ENCODE results near the gene ALPL. TPM values are rescaled to one million over a fixed set of nuclear protein-coding genes. Genes with fewer than 3 reads are reported as not detected.

Gene ALPL
- total RNA-seq, 2 donors from 2014 or later, result 1.6 to 1.7 TPM

GRCh38 chr1:21521717-21522060, 12.5 kb downstream of the ALPL start:
- no peaks in the 10 kb centered on the region for H3K4me1 ChIP-seq
- intact Hi-C loops (cut with DNase I), result no loop called here
- no peak overlapping the region for H3K27ac ChIP-seq
- TF ChIP-seq, protein P1, sequence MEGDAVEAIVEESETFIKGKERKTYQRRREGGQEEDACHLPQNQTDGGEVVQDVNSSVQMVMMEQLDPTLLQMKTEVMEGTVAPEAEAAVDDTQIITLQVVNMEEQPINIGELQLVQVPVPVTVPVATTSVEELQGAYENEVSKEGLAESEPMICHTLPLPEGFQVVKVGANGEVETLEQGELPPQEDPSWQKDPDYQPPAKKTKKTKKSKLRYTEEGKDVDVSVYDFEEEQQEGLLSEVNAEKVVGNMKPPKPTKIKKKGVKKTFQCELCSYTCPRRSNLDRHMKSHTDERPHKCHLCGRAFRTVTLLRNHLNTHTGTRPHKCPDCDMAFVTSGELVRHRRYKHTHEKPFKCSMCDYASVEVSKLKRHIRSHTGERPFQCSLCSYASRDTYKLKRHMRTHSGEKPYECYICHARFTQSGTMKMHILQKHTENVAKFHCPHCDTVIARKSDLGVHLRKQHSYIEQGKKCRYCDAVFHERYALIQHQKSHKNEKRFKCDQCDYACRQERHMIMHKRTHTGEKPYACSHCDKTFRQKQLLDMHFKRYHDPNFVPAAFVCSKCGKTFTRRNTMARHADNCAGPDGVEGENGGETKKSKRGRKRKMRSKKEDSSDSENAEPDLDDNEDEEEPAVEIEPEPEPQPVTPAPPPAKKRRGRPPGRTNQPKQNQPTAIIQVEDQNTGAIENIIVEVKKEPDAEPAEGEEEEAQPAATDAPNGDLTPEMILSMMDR (IDR thresholded peaks at IDR 0.05), result no peak
- H3K9me3 ChIP-seq, result no peaks in the 10 kb centered on the region
- H3K9ac ChIP-seq (ENCODE audit: low read depth in 2 of 2, low read length in 2 of 2), result no peak overlapping the region
- no peaks in the 10 kb centered on the region for H3K27me3 ChIP-seq
- H3K4me3 ChIP-seq, result no peak overlapping the region
- no peak for DNase-seq
- no peaks in the 10 kb centered on the region for H3K36me3 ChIP-seq

DNA sequence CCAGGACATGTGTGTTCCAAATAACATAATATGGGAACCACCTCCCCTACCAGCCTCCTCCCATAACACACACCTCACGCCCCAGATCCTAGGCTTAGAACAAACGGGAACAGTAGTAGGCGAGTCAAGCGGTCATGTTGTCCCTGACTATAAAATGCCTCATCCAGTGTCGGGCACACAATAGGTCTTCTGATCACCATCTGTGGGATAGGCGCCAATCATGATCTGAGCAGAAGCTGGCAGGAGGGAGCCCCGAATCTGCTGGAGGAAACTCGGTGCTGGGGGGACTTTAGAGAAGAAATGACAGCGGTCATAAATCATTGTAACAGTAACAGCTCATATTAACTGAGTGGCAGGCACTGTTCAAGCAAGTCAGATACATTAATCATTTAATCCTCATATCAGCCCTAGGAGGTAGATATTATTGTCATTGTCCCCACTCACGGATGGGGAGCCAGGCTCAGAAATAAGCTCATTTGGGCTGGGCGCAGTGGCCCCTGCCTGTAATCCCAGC, 13.4 kb downstream of the ALPL start:
- TF ChIP-seq, protein P1 (IDR thresholded peaks at IDR 0.05), result no peak
- no peaks in the 10 kb centered on the region for H3K4me1 ChIP-seq
- H3K4me3 ChIP-seq, result no peak overlapping the region
- intact Hi-C loops (cut with DNase I), result no loop called here
- no peak overlapping the region for H3K27ac ChIP-seq
- no peak for DNase-seq
- H3K9me3 ChIP-seq, result no peaks in the 10 kb centered on the region
- no peaks in the 10 kb centered on the region for H3K27me3 ChIP-seq
- no peaks in the 10 kb centered on the region for H3K36me3 ChIP-seq
- H3K9ac ChIP-seq (ENCODE audit: low read depth in 2 of 2, low read length in 2 of 2), result no peak overlapping the region

DNA sequence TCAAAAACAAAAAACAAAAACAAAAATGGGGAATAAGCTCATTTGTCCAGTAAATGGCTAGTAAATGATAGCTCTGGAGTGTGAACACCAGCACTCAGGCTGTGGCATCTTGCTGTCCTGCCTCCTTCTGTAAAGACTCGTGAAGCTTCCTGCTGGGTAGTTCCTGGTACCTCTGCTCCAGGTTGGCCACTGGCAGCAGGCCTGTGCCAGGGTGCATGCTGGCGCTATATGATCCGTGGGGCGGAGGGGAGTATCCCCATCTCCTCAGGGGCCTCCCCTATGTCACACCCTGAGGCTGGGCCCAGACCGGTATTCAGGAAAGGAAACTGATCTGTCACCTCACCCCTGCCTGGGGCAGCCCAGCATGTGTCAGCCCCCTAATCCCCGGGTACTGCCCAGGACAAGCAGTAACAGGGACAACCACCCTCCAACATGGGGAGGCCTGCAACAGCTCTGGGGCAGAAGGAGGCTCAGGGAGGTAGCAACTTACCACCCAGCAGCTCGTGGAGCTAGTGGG, 14.1 kb downstream of the ALPL start:
- H3K9me3 ChIP-seq, result no peaks in the 10 kb centered on the region
- DNase-seq, result no peak
- H3K36me3 ChIP-seq, result no peaks in the 10 kb centered on the region
- TF ChIP-seq, protein P1 (IDR thresholded peaks at IDR 0.05), result no peak
- no peak overlapping the region for H3K27ac ChIP-seq
- intact Hi-C loops (cut with DNase I), result no loop called here
- no peak overlapping the region for H3K9ac ChIP-seq (ENCODE audit: low read depth in 2 of 2, low read length in 2 of 2)
- no peak overlapping the region for H3K4me3 ChIP-seq
- no peaks in the 10 kb centered on the region for H3K27me3 ChIP-seq
- H3K4me1 ChIP-seq, result no peaks in the 10 kb centered on the region

- no peaks in the 10 kb centered on the region for H3K4me1 ChIP-seq
- H3K9ac ChIP-seq (ENCODE audit: low read depth in 2 of 2, low read length in 2 of 2), result no peak overlapping the region
- TF ChIP-seq, protein P1 (IDR thresholded peaks at IDR 0.05), result no peak
- no peaks in the 10 kb centered on the region for H3K27me3 ChIP-seq
- H3K36me3 ChIP-seq, result no peaks in the 10 kb centered on the region
- intact Hi-C loops (cut with DNase I), result no loop called here
- no peak overlapping the region for H3K4me3 ChIP-seq
- no peak for DNase-seq
- no peak overlapping the region for H3K27ac ChIP-seq
- H3K9me3 ChIP-seq, result no peaks in the 10 kb centered on the region
Observed at GRCh38 chr1:21524220-21524619, 15.0 kb downstream of the ALPL start.

GRCh38 chr1:21524686-21525339, 15.6 kb downstream of the ALPL start:
- DNase-seq, result no peak
- Histone ChIP-seq H3K36me3 (no peaks in the 10 kb centered on the region), H3K4me1 (no peaks in the 10 kb centered on the region), H3K27ac (no peak overlapping the region), H3K9ac (ENCODE audit: low read depth in 2 of 2, low read length in 2 of 2) (no peak overlapping the region), H3K4me3 (no peak overlapping the region), H3K27me3 (no peaks in the 10 kb centered on the region), H3K9me3 (no peaks in the 10 kb centered on the region)
- intact Hi-C loops (cut with DNase I), result no loop called here
- TF ChIP-seq, protein P1 (IDR thresholded peaks at IDR 0.05), result no peak
